ENCODE measurements around the gene LRRC71.

LRRC71 gene

GRCh38 chr1:156893048-156893953 is 27.1 kb upstream of the LRRC71 start, which contains the start of gene PEAR1:
Gene PEAR1 (plus strand): TSS chr1:156893718. CDS start chr1:156903927, 10,209 bp downstream.
- DNase-seq = no peak

GRCh38 chr1:156894001-156894400 is 26.4 kb upstream of the LRRC71 start:
- DNase-seq = no peak

- no peak for DNase-seq
Measured at GRCh38 chr1:156894711-156895454, 25.5 kb upstream of the LRRC71 start.

- DNase-seq = no peak
Measured at GRCh38 chr1:156895455-156895812, 25.0 kb upstream of the LRRC71 start.

GRCh38 chr1:156895927-156896326 is 24.5 kb upstream of the LRRC71 start:
- DNase-seq = no peak

GRCh38 chr1:156896490-156897033 is 23.9 kb upstream of the LRRC71 start:
- no peak for DNase-seq

- no peak for DNase-seq
Measured at GRCh38 chr1:156897078-156897825, 23.2 kb upstream of the LRRC71 start.

GRCh38 chr1:156898161-156898566 is 22.3 kb upstream of the LRRC71 start:
- no peak for DNase-seq

- no peak for DNase-seq
Measured at GRCh38 chr1:156898971-156899664, 21.3 kb upstream of the LRRC71 start.

- DNase-seq = no peak
Measured at GRCh38 chr1:156899956-156900718, 20.3 kb upstream of the LRRC71 start.

- DNase-seq = no peak
Measured at GRCh38 chr1:156900896-156901589, 19.4 kb upstream of the LRRC71 start.

- DNase-seq = no peak
Measured at GRCh38 chr1:156901590-156901900, 18.9 kb upstream of the LRRC71 start.

- no peak for DNase-seq
Measured at GRCh38 chr1:156901966-156902915, 18.2 kb upstream of the LRRC71 start.

- DNase-seq = no peak
Measured at GRCh38 chr1:156903328-156904091, 16.9 kb upstream of the LRRC71 start.

GRCh38 chr1:156904187-156904959 is 16.1 kb upstream of the LRRC71 start:
- no peak for DNase-seq

GRCh38 chr1:156905176-156905575 is 15.3 kb upstream of the LRRC71 start:
- DNase-seq = no peak

GRCh38 chr1:156905651-156906050 is 14.8 kb upstream of the LRRC71 start:
- no peak for DNase-seq

GRCh38 chr1:156906206-156906906 is 14.1 kb upstream of the LRRC71 start:
- no peak for DNase-seq

All from NCI-H1694 (cell line).